H1 (cell line): ENCODE results near the gene ANKRD17. TPM values are rescaled to one million over a fixed set of nuclear protein-coding genes. Genes with fewer than 3 reads are reported as not detected.

Experiments
- CTCF ChIA-PET: fragments of 300-600 bp; sonication (Branson Sonifier 250); formaldehyde crosslinking; loops from one replicate; lab custom pipeline; 2021; ENCODE audit not compliant: partially characterized antibody; lab: Charles Lee
- POLR2A ChIA-PET: fragments of 300-600 bp; sonication (Branson Sonifier 250); formaldehyde crosslinking; loops from one replicate; lab custom pipeline; 2021; ENCODE audit warnings: inconsistent platforms; ENCODE audit not compliant: partially characterized antibody; lab: Charles Lee
- DNase-seq, 2 experiments: peaks; one replicate each; pipeline versions ENCODE4 v3.0.0 to v3.0.0-alpha.2; 2010 to 2022; ENCODE audit warnings: low spot score in 2 of 2, low read depth in 1 of 2, mixed read lengths in 1 of 2
- FAIRE-seq: peaks from 2 replicates; lab custom pipeline; 2011; peaks lifted over from hg19 to GRCh38; lab: Jason Lieb, UNC
- H2AFZ ChIP-seq: 2 replicates; pipeline ENCODE4 v1.8.1; 2012; ENCODE audit warnings: low read length, inconsistent platforms
- H2AK5ac ChIP-seq: 2 replicates; pipeline ENCODE4 v1.6.1; 2013; ENCODE audit warnings: low read depth, low read length
- H2BK120ac ChIP-seq: replicated peaks from 2 replicates; pipeline ENCODE3; 2013; ENCODE audit warnings: low read depth, low read length, inconsistent platforms
- H2BK12ac ChIP-seq: 2 replicates; pipeline ENCODE4 v1.6.1; 2013; ENCODE audit warnings: low read depth, low read length
- H2BK15ac ChIP-seq: 2 replicates; pipeline ENCODE4 v1.6.1; 2013; ENCODE audit warnings: low read length
- H2BK20ac ChIP-seq: 2 replicates; pipeline ENCODE4 v1.6.1; 2013; ENCODE audit warnings: low read length
- H2BK5ac ChIP-seq: 2 replicates; pipeline ENCODE4 v1.6.1; 2013; ENCODE audit warnings: low read depth, low read length
- H3K14ac ChIP-seq: 2 replicates; pipeline ENCODE4 v1.6.1; 2013; ENCODE audit warnings: inconsistent platforms; ENCODE audit not compliant: insufficient read length
- H3K18ac ChIP-seq: 2 replicates; pipeline ENCODE4 v1.6.1; 2013; ENCODE audit warnings: low read length; ENCODE audit errors: extremely low read depth
- H3K23ac ChIP-seq: 2 replicates; pipeline ENCODE4 v1.6.1; 2013; ENCODE audit warnings: inconsistent platforms; ENCODE audit not compliant: insufficient read length
- H3K23me2 ChIP-seq: 2 replicates; pipeline ENCODE4 v1.6.1; 2013; ENCODE audit warnings: low read depth, low read length
- H3K27ac ChIP-seq: 2 replicates; pipeline ENCODE4 v1.6.1; 2011; ENCODE audit warnings: low read depth, low read length, inconsistent platforms
- H3K27me3 ChIP-seq, 4 experiments: replicated peaks in 1 of 4; 1 replicate in 1 of 4; 2 replicates in 3 of 4; pipeline versions ENCODE4 v1.6.1 to v1.8.1; 2011 to 2013; ENCODE audit warnings: low read length in 3 of 4, mild to moderate bottlenecking in 3 of 4, inconsistent platforms in 2 of 4, mixed read lengths in 2 of 4, moderate library complexity in 1 of 4; ENCODE audit not compliant: control insufficient read depth in 3 of 4, insufficient read depth in 3 of 4; ENCODE audit errors: extremely low read depth in 1 of 4
- H3K36me3 ChIP-seq, 4 experiments: 2 replicates each; pipeline versions ENCODE4 v1.6.1 to v1.8.1; 2011 to 2013; ENCODE audit warnings: mild to moderate bottlenecking in 4 of 4, low read length in 3 of 4, moderate library complexity in 2 of 4, control low read depth in 1 of 4, inconsistent platforms in 1 of 4; ENCODE audit not compliant: insufficient read depth in 4 of 4, control insufficient read depth in 2 of 4
- H3K4ac ChIP-seq: replicated peaks from 2 replicates; pipeline ENCODE3; 2013; ENCODE audit warnings: low read length, low read depth, mixed read lengths, inconsistent platforms; ENCODE audit not compliant: insufficient read length
- H3K4me1 ChIP-seq, 4 experiments: replicated peaks in 1 of 4; 1 replicate in 1 of 4; 2 replicates in 3 of 4; pipeline versions ENCODE4 v1.6.1 to v1.8.1; 2011 to 2013; ENCODE audit warnings: low read length in 3 of 4, inconsistent platforms in 2 of 4, mixed read lengths in 1 of 4; ENCODE audit not compliant: insufficient read depth in 4 of 4, control insufficient read depth in 3 of 4
- H3K4me2 ChIP-seq, 2 experiments: 2 replicates each; pipeline versions ENCODE4 v1.6.1 to v1.8.1; 2011 to 2013; ENCODE audit warnings: low read depth in 2 of 2, low read length in 2 of 2, control low read depth in 1 of 2, inconsistent platforms in 1 of 2, mild to moderate bottlenecking in 1 of 2; ENCODE audit not compliant: insufficient read depth in 1 of 2
- H3K4me3 ChIP-seq, 4 experiments: fragments of 200-600, 300-600 bp in 1 of 4; sonication (generic), shearing (Covaris generic), sonication (Bioruptor Twin) in 1 of 4; 2 replicates each; pipeline versions ENCODE4 v1.5.1 to v1.8.1; 2011 to 2016; ENCODE audit warnings: low read length in 4 of 4, low read depth in 3 of 4, control low read depth in 2 of 4, inconsistent platforms in 2 of 4, mild to moderate bottlenecking in 2 of 4, mixed read lengths in 1 of 4, moderate library complexity in 1 of 4; ENCODE audit not compliant: insufficient read depth in 2 of 4; ENCODE audit errors: extremely low read depth in 1 of 4
- H3K56ac ChIP-seq: replicated peaks from 2 replicates; pipeline ENCODE3; 2013; ENCODE audit warnings: low read depth, mild to moderate bottlenecking, mixed read lengths, low read length, inconsistent platforms; ENCODE audit not compliant: insufficient read length
- H3K79me1 ChIP-seq: 2 replicates; pipeline ENCODE4 v1.6.1; 2013; ENCODE audit warnings: low read depth, low read length, control low read depth
- H3K79me2 ChIP-seq, 2 experiments: 2 replicates each; pipeline versions ENCODE4 v1.6.1 to v1.8.1; 2012 to 2013; ENCODE audit warnings: low read length in 2 of 2, mild to moderate bottlenecking in 2 of 2, inconsistent platforms in 1 of 2; ENCODE audit not compliant: insufficient read depth in 2 of 2, control insufficient read depth in 1 of 2
- H3K9ac ChIP-seq, 4 experiments: replicated peaks in 1 of 4; 1 replicate in 1 of 4; 2 replicates in 3 of 4; pipeline versions ENCODE4 v1.6.1 to v1.8.1; 2011 to 2013; ENCODE audit warnings: low read depth in 3 of 4, low read length in 3 of 4, control low read depth in 2 of 4, mild to moderate bottlenecking in 2 of 4, moderate library complexity in 2 of 4, inconsistent platforms in 1 of 4; ENCODE audit errors: extremely low read depth in 1 of 4
- H3K9me3 ChIP-seq, 2 experiments: 2 replicates each; pipeline versions ENCODE4 v1.6.1 to v1.8.1; 2012 to 2013; ENCODE audit warnings: mild to moderate bottlenecking in 2 of 2, moderate library complexity in 2 of 2, control low read depth in 1 of 2, inconsistent platforms in 1 of 2, low read depth in 1 of 2, low read length in 1 of 2, mixed read lengths in 1 of 2; ENCODE audit not compliant: insufficient read depth in 2 of 2
- H4K20me1 ChIP-seq, 2 experiments: replicated peaks in 1 of 2; 2 replicates each; pipeline versions ENCODE3 to v1.8.1; 2011 to 2013; ENCODE audit warnings: inconsistent platforms in 2 of 2, low read length in 2 of 2, mild to moderate bottlenecking in 1 of 2; ENCODE audit not compliant: insufficient read depth in 2 of 2, control insufficient read depth in 1 of 2
- H4K5ac ChIP-seq: 2 replicates; pipeline ENCODE4 v1.6.1; 2013; ENCODE audit warnings: low read length, low read depth, mixed read lengths, inconsistent platforms; ENCODE audit not compliant: insufficient read length
- H4K8ac ChIP-seq: 2 replicates; pipeline ENCODE4 v1.8.0; 2013; ENCODE audit warnings: mild to moderate bottlenecking, moderate library complexity, low read length, inconsistent platforms; ENCODE audit not compliant: insufficient read depth; ENCODE audit errors: extremely low read depth
- H4K91ac ChIP-seq: replicated peaks from 2 replicates; pipeline ENCODE3; 2013; ENCODE audit warnings: low read length, mixed read lengths, inconsistent platforms; ENCODE audit not compliant: insufficient read length
- BCL11A ChIP-seq, 2 experiments: IDR thresholded peaks; one replicate each; pipeline ENCODE4 v1.6.1; 2011; ENCODE audit warnings: low read depth in 2 of 2, low read length in 2 of 2, mild to moderate bottlenecking in 2 of 2
- BRCA1 ChIP-seq: IDR thresholded peaks from 2 replicates; pipeline ENCODE4 v1.6.1; 2012; ENCODE audit warnings: low read depth, low read length, improper control_type of control experiment
- CHD2 ChIP-seq: IDR thresholded peaks from 2 replicates; pipeline ENCODE4 v1.6.1; 2012; ENCODE audit warnings: low read length, improper control_type of control experiment
- EP300 ChIP-seq, 2 experiments: IDR thresholded peaks; 1 replicate in 1 of 2; 2 replicates in 1 of 2; pipeline ENCODE4 v1.6.1; 2011 to 2012; ENCODE audit warnings: low read depth in 2 of 2, low read length in 2 of 2, mild to moderate bottlenecking in 2 of 2, borderline replicate concordance in 1 of 2, inconsistent platforms in 1 of 2, moderate library complexity in 1 of 2
- GTF2F1 ChIP-seq: IDR thresholded peaks from 2 replicates; pipeline ENCODE4 v1.6.1; 2012; ENCODE audit warnings: low read depth, low read length, improper control_type of control experiment, borderline replicate concordance
- JUND ChIP-seq: IDR thresholded peaks from 2 replicates; pipeline ENCODE4 v1.6.1; 2011; ENCODE audit warnings: mild to moderate bottlenecking, improper control_type of control experiment, low read length
- NANOG ChIP-seq: IDR thresholded peaks from 2 replicates; pipeline ENCODE4 v1.6.1; 2011; ENCODE audit warnings: low read length, low read depth, mild to moderate bottlenecking, inconsistent platforms; ENCODE audit not compliant: insufficient read depth, poor library complexity, severe bottlenecking
- PHF8 ChIP-seq: fragments of 200-600 bp; sonication (generic); conservative IDR thresholded peaks from 2 replicates; pipeline ENCODE4 v1.7.1; 2012; ENCODE audit warnings: low read depth, mild to moderate bottlenecking, inconsistent platforms, low read length, moderate library complexity
- RXRA ChIP-seq: IDR thresholded peaks from 2 replicates; pipeline ENCODE4 v1.6.1; 2011; ENCODE audit warnings: low read depth, mild to moderate bottlenecking, low read length, moderate library complexity; ENCODE audit not compliant: insufficient read depth
- SAP30 ChIP-seq: fragments of 300-600 bp; sonication (generic); IDR thresholded peaks from 2 replicates; pipeline ENCODE4 v1.7.1; 2012; ENCODE audit warnings: low read length, moderate library complexity, mild to moderate bottlenecking, inconsistent platforms; ENCODE audit not compliant: insufficient read depth, insufficient replicate concordance
- SRF ChIP-seq: IDR thresholded peaks from 2 replicates; pipeline ENCODE4 v1.6.1; 2011; ENCODE audit warnings: mild to moderate bottlenecking, low read depth, low read length, moderate library complexity
- ZNF274 ChIP-seq: IDR thresholded peaks from 2 replicates; pipeline ENCODE4 v1.7.0; 2012; ENCODE audit warnings: low read length, borderline replicate concordance; ENCODE audit errors: extremely low read depth
- WGBS, 2 experiments: shearing (Covaris generic) in 1 of 2; methylation state at CpG; one replicate each; pipeline versions ENCODE4 v1.1.6 to v1.1.7; 2013 to 2015; ENCODE audit warnings: low lambda C conversion rate in 2 of 2, mixed read lengths in 2 of 2, inconsistent platforms in 1 of 2, low coverage in 1 of 2, missing lambda C conversion rate in 1 of 2; ENCODE audit not compliant: insufficient replicate concordance in 2 of 2, insufficient coverage in 1 of 2, insufficient read length in 1 of 2; ENCODE audit errors: extremely low coverage in 1 of 2, missing lambda C conversion rate in 1 of 2; 5-methylcytosine and 5-hydroxymethylcytosine counted together
- polyA plus RNA-seq, 7 experiments: library from polyadenylated mRNA; depleted of rRNA in 3 of 7; stranded (reverse) in 5 of 7; unstranded in 2 of 7; fragments of >200 nt in 5 of 7; fragments of 200-250 nt in 2 of 7; gene quantifications; 1 replicate in 5 of 7; 2 replicates in 1 of 7; 4 replicates in 1 of 7; pipeline versions ENCODE4 v1.2.1 to v1.2.3, GENCODE V29; 2011 to 2013; ENCODE audit warnings: missing spikeins in 2 of 7, mixed read lengths in 2 of 7
- total RNA-seq: library from RNA; stranded (reverse); fragmentation: NEBNext Ultra II Directional; extraction: Animal tissue kit (Norgen Biotek cat#: 25700); gene quantifications from 2 replicates; pipeline ENCODE4 v1.2.1, GENCODE V29; 2021

ANKRD17 gene
- total and polyA plus RNA-seq, 2 of the 8 experiments (the other 6 are each of a cell fraction or from before 2014, with no cell fraction given) = 42.4 to 93.7 TPM

- Histone ChIP-seq H2BK12ac (no peak overlapping the region), H3K27ac (no peak overlapping the region), H3K27me3 (no peaks in the 10 kb centered on the region), H2BK120ac (no peak overlapping the region), H3K4me3 (no peak overlapping the region), H4K20me1 (peaks cover 0 to 2% of the 10 kb centered on the region in 2 experiments), H4K91ac (no peak overlapping the region), H3K9me3 (no peaks in the 10 kb centered on the region), H3K36me3 (peaks cover 0 to 3% (median 1%) of the 10 kb centered on the region in 4 experiments; a peak in 1 of 8 replicates), H2BK20ac (no peak overlapping the region), H3K4me2 (no peak overlapping the region), H4K8ac (no peak overlapping the region), H3K14ac (no peak overlapping the region), H3K4ac (no peak overlapping the region), H2BK15ac (no peak overlapping the region), H3K79me2 (peaks cover 0 to 87% of the 10 kb centered on the region in 2 experiments; a peak in 2 of 4 replicates), H3K9ac (no peak overlapping the region), H2AFZ (no peak overlapping the region), H2BK5ac (no peak overlapping the region), H3K18ac (no peak overlapping the region), H4K5ac (no peak overlapping the region), H3K23me2 (no peaks in the 10 kb centered on the region; the same call in 1 of the 2 replicates), H3K23ac (no peak overlapping the region), H2AK5ac (no peak overlapping the region), H3K79me1 (no peaks in the 10 kb centered on the region), H3K4me1 (no peaks in the 10 kb centered on the region; a peak in 1 of 7 replicates), H3K56ac (no peak overlapping the region)
- 94% methylated on average over 2 of the region's 2 CpGs; no CpG with 5 or more reads in 1 of the 2 experiments for WGBS, 2 experiments
- no peak for FAIRE-seq
- POLR2A ChIA-PET = interaction anchor here (1.2 kb wide), 1 partner anchor 65 kb away, joined by 3 read pairs; the partner anchor contains the start of gene ANKRD17
- no peak for DNase-seq
- CTCF ChIA-PET = no interaction called here
- TF ChIP-seq SAP30 (no peak), CHD2 (no peak), NANOG (no peak), PHF8 (no peak), RXRA (no peak), GTF2F1 (no peak), ZNF274 (no peak), BCL11A (IDR thresholded peaks at IDR 0.05; ENCODE audit: low read depth in 2 of 2, low read length in 2 of 2) (no peak), SRF (no peak), BRCA1 (no peak), JUND (no peak), EP300 (IDR thresholded peaks at IDR 0.05; ENCODE audit: borderline replicate concordance in 1 of 2, low read depth in 2 of 2, low read length in 2 of 2) (no peak)
Measured at GRCh38 chr4:73193155-73193554, 65.4 kb downstream of the ANKRD17 start.
